ENCODE measurements around the gene SLC12A2. TPM values are rescaled to one million over a fixed set of nuclear protein-coding genes. Genes with fewer than 3 reads are reported as not detected.

The SLC12A2 gene
- 29.2 TPM for total RNA-seq (ENCODE audit: unreplicated experiment)
- long read RNA-seq, partial matches to known transcripts: 0 of 5 reads
- long read RNA-seq, other reads (novel, unspliced or antisense): 5 of 5 reads

GRCh38 chr5:128083033-128083810 lies at the start of gene SLC12A2:
TSS of gene SLC12A2 (plus strand) at chr5:128083766. CDS start at chr5:128083955, 189 bp downstream.
- Mint-ChIP-seq H3K36me3 (ENCODE audit: unreplicated experiment) (no peaks in the 10 kb centered on the region), H3K4me3 (ENCODE audit: unreplicated experiment) (peak within 1 kb of the TSS; percentile 94), H3K27me3 (ENCODE audit: unreplicated experiment) (peaks cover 7% of the 10 kb centered on the region), H3K27ac (ENCODE audit: unreplicated experiment) (peak within 1 kb of the TSS; percentile 88), H3K4me1 (ENCODE audit: low read depth, unreplicated experiment) (peaks cover 36% of the 10 kb centered on the region), H3K9me3 (ENCODE audit: unreplicated experiment) (peaks cover 11% of the 10 kb centered on the region)
- peak; percentile 94 for DNase-seq
- TF ChIP-seq CTCF (IDR thresholded peaks at IDR 0.05; ENCODE audit: partially characterized antibody, unreplicated experiment): peak; percentile 22

- H3K27me3 Mint-ChIP-seq (ENCODE audit: unreplicated experiment): peaks cover 4% of the 10 kb centered on the region
- peak; percentile 77 for DNase-seq
- H3K36me3 Mint-ChIP-seq (ENCODE audit: unreplicated experiment): peaks cover 5% of the 10 kb centered on the region
- no peak for TF ChIP-seq CTCF (IDR thresholded peaks at IDR 0.05; ENCODE audit: partially characterized antibody, unreplicated experiment)
- peaks cover 4% of the 10 kb centered on the region for H3K9me3 Mint-ChIP-seq (ENCODE audit: unreplicated experiment)
- peak overlapping the region; percentile 80 for H3K27ac Mint-ChIP-seq (ENCODE audit: unreplicated experiment)
- H3K4me1 Mint-ChIP-seq (ENCODE audit: low read depth, unreplicated experiment): peaks cover 31% of the 10 kb centered on the region
- peak overlapping the region; percentile 68 for H3K4me3 Mint-ChIP-seq (ENCODE audit: unreplicated experiment)
Observed at GRCh38 chr5:128035689-128036088, 47.9 kb upstream of the SLC12A2 start.

- DNase-seq: no peak
- no peak for TF ChIP-seq CTCF (IDR thresholded peaks at IDR 0.05; ENCODE audit: partially characterized antibody, unreplicated experiment)
- Mint-ChIP-seq H3K36me3 (ENCODE audit: unreplicated experiment) (peaks cover 5% of the 10 kb centered on the region), H3K4me3 (ENCODE audit: unreplicated experiment) (no peak overlapping the region), H3K27ac (ENCODE audit: unreplicated experiment) (no peak overlapping the region), H3K9me3 (ENCODE audit: unreplicated experiment) (peaks cover 4% of the 10 kb centered on the region), H3K27me3 (ENCODE audit: unreplicated experiment) (peaks cover 3% of the 10 kb centered on the region), H3K4me1 (ENCODE audit: low read depth, unreplicated experiment) (peaks cover 31% of the 10 kb centered on the region)
Observed at GRCh38 chr5:128036950-128037349, 46.6 kb upstream of the SLC12A2 start.

GRCh38 chr5:128038643-128039042 lies 44.9 kb upstream of the SLC12A2 start:
- peaks cover 3% of the 10 kb centered on the region for H3K9me3 Mint-ChIP-seq (ENCODE audit: unreplicated experiment)
- H3K27ac Mint-ChIP-seq (ENCODE audit: unreplicated experiment): no peak overlapping the region
- peaks cover 31% of the 10 kb centered on the region for H3K4me1 Mint-ChIP-seq (ENCODE audit: low read depth, unreplicated experiment)

More at GRCh38 chr5:128038643-128039042, 44.9 kb upstream of the SLC12A2 start:
- Mint-ChIP-seq H3K36me3 (ENCODE audit: unreplicated experiment) (no peaks in the 10 kb centered on the region), H3K4me3 (ENCODE audit: unreplicated experiment) (no peak overlapping the region), H3K27me3 (ENCODE audit: unreplicated experiment) (peaks cover 3% of the 10 kb centered on the region)
- no peak for TF ChIP-seq CTCF (IDR thresholded peaks at IDR 0.05; ENCODE audit: partially characterized antibody, unreplicated experiment)
- DNase-seq: no peak

All from glutamatergic neuron (in vitro differentiated cells).